Osteoblast (primary cell): ENCODE data around the gene RIOK3. TPM values are rescaled to one million over a fixed set of nuclear protein-coding genes. Genes with fewer than 3 reads are reported as not detected.
"Not testable (repeated sequence)": the region's sequence is repeated elsewhere in the genome, so short reads cannot be mapped to it uniquely, and the experiment has no call there.

Experiments
- DNase-seq: peaks from one replicate; pipeline ENCODE4 v3.0.0; 2011; ENCODE audit warnings: low spot score, mixed read lengths; ENCODE audit not compliant: insufficient read length; ENCODE audit errors: missing footprints
- H2AFZ ChIP-seq: 2 replicates; pipeline ENCODE4 v1.6.0; 2011; ENCODE audit warnings: mild to moderate bottlenecking, low read length
- H3K27ac ChIP-seq: 2 replicates; pipeline ENCODE4 v1.5.1; 2011; ENCODE audit warnings: mild to moderate bottlenecking, low read depth, low read length, moderate library complexity
- H3K27me3 ChIP-seq: 2 replicates; pipeline ENCODE4 v1.6.0; 2012; ENCODE audit warnings: mild to moderate bottlenecking, control low read depth, inconsistent platforms, low read length, moderate library complexity; ENCODE audit not compliant: insufficient read depth
- H3K36me3 ChIP-seq: 2 replicates; pipeline ENCODE4 v1.5.1; 2011; ENCODE audit warnings: mild to moderate bottlenecking, low read length, control low read depth, moderate library complexity; ENCODE audit not compliant: insufficient read depth
- H3K4me1 ChIP-seq: 2 replicates; pipeline ENCODE4 v1.5.1; 2011; ENCODE audit warnings: mild to moderate bottlenecking, low read length, control low read depth, moderate library complexity; ENCODE audit not compliant: insufficient read depth
- H3K4me2 ChIP-seq: 2 replicates; pipeline ENCODE4 v1.6.0; 2011; ENCODE audit warnings: mild to moderate bottlenecking, low read length; ENCODE audit not compliant: insufficient read depth
- H3K4me3 ChIP-seq: fragments of 200-600 bp; sonication (generic); 3 replicates; pipeline ENCODE4 v1.5.1; 2012; ENCODE audit warnings: mild to moderate bottlenecking, low read length, inconsistent platforms; ENCODE audit not compliant: insufficient read depth
- H3K79me2 ChIP-seq: 2 replicates; pipeline ENCODE4 v1.6.0; 2012; ENCODE audit warnings: mild to moderate bottlenecking, low read length, control low read depth, inconsistent platforms; ENCODE audit not compliant: insufficient read depth
- H3K9me3 ChIP-seq: 2 replicates; pipeline ENCODE4 v1.5.1; 2011; ENCODE audit warnings: low read depth, low read length, control low read depth
- H4K20me1 ChIP-seq: 2 replicates; pipeline ENCODE4 v1.6.0; 2012; ENCODE audit warnings: mild to moderate bottlenecking, low read length, control low read depth; ENCODE audit not compliant: insufficient read depth
- total RNA-seq: library from RNA; depleted of rRNA; stranded (reverse); fragments of >200 nt; gene quantifications from 2 replicates; pipeline ENCODE4 v1.2.3, GENCODE V29; 2012
- TF ChIP-seq, protein P1 (sequence below): IDR thresholded peaks from 2 replicates; pipeline ENCODE4 v1.5.1; 2011; ENCODE audit warnings: mild to moderate bottlenecking, low read depth, low read length, moderate library complexity; ENCODE audit errors: extremely low read depth

Gene RIOK3
- total RNA-seq, 1 donor: 110 TPM

DNA sequence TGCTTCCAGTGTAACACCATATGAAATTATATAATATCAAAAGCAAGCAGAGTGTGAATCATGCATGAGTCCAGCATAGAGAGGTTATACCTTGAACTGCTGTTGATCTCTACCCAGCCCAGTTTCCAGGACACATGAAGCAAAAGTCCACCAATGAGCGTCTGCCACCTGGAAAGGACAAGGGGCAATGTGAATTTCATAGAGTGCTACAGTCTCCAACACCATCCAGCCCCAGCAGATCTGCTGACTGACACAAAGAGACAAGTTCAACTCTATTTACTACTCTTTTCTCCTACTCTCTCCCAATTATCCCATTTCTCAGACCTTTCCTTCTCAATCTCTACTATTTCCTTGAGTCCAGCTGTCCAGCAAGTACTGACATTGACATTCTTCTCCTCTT lies 31.8 kb upstream of the RIOK3 start:
- peaks cover 7% of the 10 kb centered on the region for H3K4me1 ChIP-seq
- H3K4me3 ChIP-seq: no peak overlapping the region
- H2AFZ ChIP-seq: no peak overlapping the region
- no peak for DNase-seq
- H4K20me1 ChIP-seq: peaks cover 6% of the 10 kb centered on the region
- H3K79me2 ChIP-seq: no peaks in the 10 kb centered on the region
- no peaks in the 10 kb centered on the region for H3K9me3 ChIP-seq
- H3K27ac ChIP-seq: no peak overlapping the region
- H3K36me3 ChIP-seq: no peaks in the 10 kb centered on the region
- no peak overlapping the region for H3K4me2 ChIP-seq
- H3K27me3 ChIP-seq: no peaks in the 10 kb centered on the region
- TF ChIP-seq, protein P1, sequence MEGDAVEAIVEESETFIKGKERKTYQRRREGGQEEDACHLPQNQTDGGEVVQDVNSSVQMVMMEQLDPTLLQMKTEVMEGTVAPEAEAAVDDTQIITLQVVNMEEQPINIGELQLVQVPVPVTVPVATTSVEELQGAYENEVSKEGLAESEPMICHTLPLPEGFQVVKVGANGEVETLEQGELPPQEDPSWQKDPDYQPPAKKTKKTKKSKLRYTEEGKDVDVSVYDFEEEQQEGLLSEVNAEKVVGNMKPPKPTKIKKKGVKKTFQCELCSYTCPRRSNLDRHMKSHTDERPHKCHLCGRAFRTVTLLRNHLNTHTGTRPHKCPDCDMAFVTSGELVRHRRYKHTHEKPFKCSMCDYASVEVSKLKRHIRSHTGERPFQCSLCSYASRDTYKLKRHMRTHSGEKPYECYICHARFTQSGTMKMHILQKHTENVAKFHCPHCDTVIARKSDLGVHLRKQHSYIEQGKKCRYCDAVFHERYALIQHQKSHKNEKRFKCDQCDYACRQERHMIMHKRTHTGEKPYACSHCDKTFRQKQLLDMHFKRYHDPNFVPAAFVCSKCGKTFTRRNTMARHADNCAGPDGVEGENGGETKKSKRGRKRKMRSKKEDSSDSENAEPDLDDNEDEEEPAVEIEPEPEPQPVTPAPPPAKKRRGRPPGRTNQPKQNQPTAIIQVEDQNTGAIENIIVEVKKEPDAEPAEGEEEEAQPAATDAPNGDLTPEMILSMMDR: no peak

DNA sequence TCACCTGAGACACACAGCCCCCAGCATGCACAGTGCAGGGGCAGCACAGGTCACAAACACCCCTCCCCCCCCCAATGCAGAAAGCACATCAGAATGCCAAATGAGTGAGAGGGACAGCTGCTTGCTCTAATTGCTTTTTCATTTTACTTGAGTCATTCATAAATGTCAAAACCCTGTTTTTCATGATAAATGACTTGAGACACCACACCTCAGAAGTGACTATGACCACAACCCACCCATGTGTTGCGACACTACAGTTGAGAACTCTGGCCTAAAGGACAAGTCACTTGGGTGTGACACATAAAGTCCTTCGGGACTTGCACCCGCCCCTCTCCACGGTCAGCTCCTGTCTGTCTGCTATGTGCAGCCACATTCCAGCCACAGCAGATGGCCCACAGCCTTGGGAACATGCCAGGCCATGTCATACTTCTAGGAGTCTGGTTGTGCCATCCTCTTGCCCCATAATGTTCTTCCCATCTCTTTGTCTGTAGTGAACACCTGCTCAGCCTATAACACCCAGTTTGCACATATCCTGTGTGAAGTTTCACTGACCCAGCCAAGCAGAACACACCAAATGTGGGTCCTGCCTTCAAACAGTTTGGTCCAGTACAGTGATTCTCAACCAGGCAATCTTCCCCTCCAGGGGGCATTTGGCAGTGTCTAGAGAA lies 30.2 kb upstream of the RIOK3 start:
- Histone ChIP-seq H3K27me3 (no peaks in the 10 kb centered on the region), H2AFZ (no peak overlapping the region), H3K9me3 (no peaks in the 10 kb centered on the region), H3K4me3 (no peak overlapping the region), H4K20me1 (peaks cover 6% of the 10 kb centered on the region), H3K4me2 (peak overlapping the region; percentile 12), H3K36me3 (no peaks in the 10 kb centered on the region), H3K27ac (no peak overlapping the region), H3K4me1 (peaks cover 7% of the 10 kb centered on the region), H3K79me2 (no peaks in the 10 kb centered on the region)
- TF ChIP-seq, protein P1: no peak
- DNase-seq: peak; percentile 75

DNA sequence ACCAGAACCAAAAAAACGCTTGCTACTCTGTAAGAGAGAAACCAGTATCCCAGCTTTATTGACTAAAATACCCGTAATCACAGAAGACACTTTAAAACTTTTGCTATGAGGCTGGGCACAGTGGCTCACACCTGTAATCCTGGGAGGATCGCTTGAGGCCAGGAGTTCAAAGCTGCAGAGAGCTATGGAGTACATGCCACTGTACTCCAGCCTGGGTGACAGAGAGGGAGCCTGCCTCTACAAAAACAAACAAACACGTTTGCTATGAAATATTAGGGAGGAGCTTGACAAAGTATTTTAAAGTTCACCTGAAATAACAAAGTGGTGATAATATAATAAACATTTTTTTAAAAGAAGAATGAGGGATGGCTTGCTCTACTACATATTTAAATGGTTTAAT lies 28.5 kb upstream of the RIOK3 start:
- Histone ChIP-seq H4K20me1 (peaks cover 6% of the 10 kb centered on the region), H3K4me2 (no peak overlapping the region), H3K4me1 (peaks cover 7% of the 10 kb centered on the region), H3K36me3 (peaks cover 4% of the 10 kb centered on the region), H2AFZ (no peak overlapping the region), H3K27ac (no peak overlapping the region), H3K27me3 (no peaks in the 10 kb centered on the region), H3K4me3 (no peak overlapping the region), H3K79me2 (no peaks in the 10 kb centered on the region), H3K9me3 (no peaks in the 10 kb centered on the region)
- TF ChIP-seq, protein P1: no peak
- no peak for DNase-seq

DNA sequence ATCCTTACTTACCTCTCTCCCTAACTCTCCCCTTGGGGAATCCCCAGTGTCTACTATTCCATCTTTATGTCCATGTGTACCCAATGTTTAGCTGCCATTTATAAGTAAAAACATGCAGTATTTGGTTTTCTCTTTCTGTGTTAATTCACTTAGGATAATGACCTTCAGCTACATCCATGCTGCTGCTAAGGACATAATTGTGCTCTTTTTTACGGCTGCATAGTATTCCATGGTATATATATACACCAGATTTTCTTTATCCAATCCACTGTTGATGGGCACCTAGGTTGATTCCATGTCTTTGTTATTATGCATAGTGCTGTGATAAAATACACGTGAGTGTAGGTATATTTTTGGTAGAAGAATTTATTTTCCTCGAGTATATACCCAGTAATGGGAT lies 24.3 kb upstream of the RIOK3 start:
- no peaks in the 10 kb centered on the region for H3K4me1 ChIP-seq
- DNase-seq: no peak
- H3K4me3 ChIP-seq: no peak overlapping the region
- no peaks in the 10 kb centered on the region for H3K9me3 ChIP-seq
- H3K27ac ChIP-seq: no peak overlapping the region
- H2AFZ ChIP-seq: no peak overlapping the region
- no peaks in the 10 kb centered on the region for H3K27me3 ChIP-seq
- peaks cover under 1% of the 10 kb centered on the region for H4K20me1 ChIP-seq
- peaks cover 4% of the 10 kb centered on the region for H3K36me3 ChIP-seq
- TF ChIP-seq, protein P1: no peak
- H3K4me2 ChIP-seq: no peak overlapping the region
- no peaks in the 10 kb centered on the region for H3K79me2 ChIP-seq

DNA sequence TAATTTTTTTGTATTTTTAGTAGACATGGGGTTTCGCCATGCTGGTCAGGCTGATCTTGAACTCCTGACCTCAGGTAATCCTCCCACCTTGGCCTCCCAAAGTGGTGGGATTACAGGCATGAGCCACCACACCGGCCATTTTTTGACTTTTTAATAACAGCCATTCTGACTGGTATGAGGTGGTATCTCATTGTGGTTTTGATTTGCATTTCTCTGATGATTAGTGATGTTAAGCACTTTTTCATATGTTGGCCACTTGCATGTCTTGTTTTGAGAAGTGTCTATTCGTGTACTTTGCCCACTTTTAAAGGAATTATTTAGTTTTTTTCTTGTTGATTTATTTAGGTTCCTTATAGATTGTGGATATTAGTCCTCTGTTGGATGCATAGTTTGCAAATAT lies 23.5 kb upstream of the RIOK3 start:
- DNase-seq, H3K27me3 ChIP-seq, H3K79me2 ChIP-seq, H4K20me1 ChIP-seq, H3K4me2 ChIP-seq, H3K4me1 ChIP-seq, H2AFZ ChIP-seq, H3K36me3 ChIP-seq, H3K27ac ChIP-seq, H3K9me3 ChIP-seq, H3K4me3 ChIP-seq: not testable (repeated sequence)
